ENCODE data around the gene ADGRG2. TPM values are rescaled to one million over a fixed set of nuclear protein-coding genes. Genes with fewer than 3 reads are reported as not detected.

The ADGRG2 gene
- total RNA-seq, 4 donors from 2014 or later: 0.83 to 2.7 (median 2.1) TPM

DNA sequence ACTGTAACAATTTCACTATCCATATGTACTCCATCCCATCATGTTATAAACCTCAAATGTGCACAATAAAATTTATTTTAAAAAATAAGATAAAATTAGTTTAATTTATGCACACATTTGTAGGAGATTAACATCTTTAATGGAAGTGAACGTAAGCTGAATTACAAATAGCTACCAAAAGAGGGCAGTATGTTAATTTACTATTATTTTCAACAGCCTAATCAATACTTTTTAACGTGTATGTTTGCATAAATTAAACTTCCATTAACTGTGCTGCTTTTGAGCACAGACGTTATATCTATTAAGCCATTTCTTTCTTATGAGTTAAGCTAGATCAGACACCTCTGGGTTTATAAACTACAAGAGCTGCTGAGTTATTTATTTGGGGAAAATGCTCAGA lies 81.9 kb downstream of the ADGRG2 start:
- no peak overlapping the region for H3K4me3 ChIP-seq
- no peaks in the 10 kb centered on the region for H3K36me3 ChIP-seq
- no peak overlapping the region for H3K27ac ChIP-seq (replicated peaks in 1 of 4)
- no peaks in the 10 kb centered on the region for H3K9me3 ChIP-seq
- no peak for DNase-seq (ENCODE audit: extremely low spot score)
- no peaks in the 10 kb centered on the region for H3K27me3 ChIP-seq
- H3K4me1 ChIP-seq: no peaks in the 10 kb centered on the region
- intact Hi-C loops (cut with DNase I): no loop called here
- WGBS: 29% methylated on average over 3 of the region's 3 CpGs
- TF ChIP-seq, protein P1, sequence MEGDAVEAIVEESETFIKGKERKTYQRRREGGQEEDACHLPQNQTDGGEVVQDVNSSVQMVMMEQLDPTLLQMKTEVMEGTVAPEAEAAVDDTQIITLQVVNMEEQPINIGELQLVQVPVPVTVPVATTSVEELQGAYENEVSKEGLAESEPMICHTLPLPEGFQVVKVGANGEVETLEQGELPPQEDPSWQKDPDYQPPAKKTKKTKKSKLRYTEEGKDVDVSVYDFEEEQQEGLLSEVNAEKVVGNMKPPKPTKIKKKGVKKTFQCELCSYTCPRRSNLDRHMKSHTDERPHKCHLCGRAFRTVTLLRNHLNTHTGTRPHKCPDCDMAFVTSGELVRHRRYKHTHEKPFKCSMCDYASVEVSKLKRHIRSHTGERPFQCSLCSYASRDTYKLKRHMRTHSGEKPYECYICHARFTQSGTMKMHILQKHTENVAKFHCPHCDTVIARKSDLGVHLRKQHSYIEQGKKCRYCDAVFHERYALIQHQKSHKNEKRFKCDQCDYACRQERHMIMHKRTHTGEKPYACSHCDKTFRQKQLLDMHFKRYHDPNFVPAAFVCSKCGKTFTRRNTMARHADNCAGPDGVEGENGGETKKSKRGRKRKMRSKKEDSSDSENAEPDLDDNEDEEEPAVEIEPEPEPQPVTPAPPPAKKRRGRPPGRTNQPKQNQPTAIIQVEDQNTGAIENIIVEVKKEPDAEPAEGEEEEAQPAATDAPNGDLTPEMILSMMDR (IDR thresholded peaks at IDR 0.05): peak in 2 of 3 experiments; percentile 13 to 24
- no peak for TF ChIP-seq POLR2A (IDR thresholded peaks at IDR 0.05; ENCODE audit: low read depth)
- no peak for TF ChIP-seq POLR2AphosphoS5 (IDR thresholded peaks at IDR 0.05)
- TF ChIP-seq EP300 (IDR thresholded peaks at IDR 0.05): no peak

DNA sequence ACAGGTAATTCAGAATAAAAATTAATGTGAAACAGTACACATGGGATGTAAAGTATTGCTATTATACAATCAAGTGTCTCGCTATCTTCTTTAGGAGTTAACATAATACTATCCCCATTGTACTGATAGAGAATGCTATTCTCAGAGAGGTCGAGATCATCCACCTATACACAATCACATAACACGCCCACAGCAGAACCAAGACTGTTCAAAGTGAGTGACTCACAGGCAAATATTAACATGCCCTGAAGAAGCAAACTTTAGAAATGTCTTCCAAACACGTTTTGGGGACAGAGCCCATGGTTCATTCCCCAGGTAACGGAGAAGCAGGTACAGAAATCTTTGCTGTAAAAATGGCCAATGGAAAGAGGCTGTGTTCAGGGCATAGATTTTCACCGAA lies 88.2 kb downstream of the ADGRG2 start:
- intact Hi-C loops (cut with DNase I): no loop called here
- Histone ChIP-seq H3K9me3 (no peaks in the 10 kb centered on the region), H3K27ac (replicated peaks in 1 of 4) (no peak overlapping the region), H3K27me3 (no peaks in the 10 kb centered on the region), H3K4me1 (no peaks in the 10 kb centered on the region), H3K4me3 (no peak overlapping the region), H3K36me3 (no peaks in the 10 kb centered on the region)
- TF ChIP-seq POLR2AphosphoS5 (IDR thresholded peaks at IDR 0.05) (no peak), EP300 (IDR thresholded peaks at IDR 0.05) (no peak), POLR2A (IDR thresholded peaks at IDR 0.05; ENCODE audit: low read depth) (no peak)
- TF ChIP-seq, protein P1 (IDR thresholded peaks at IDR 0.05): no peak
- DNase-seq (ENCODE audit: extremely low spot score): no peak
- 80% methylated on average over 6 of the region's 6 CpGs for WGBS

GRCh38 chrX:19030805-19031204 lies 91.5 kb downstream of the ADGRG2 start:
- TF ChIP-seq, protein P1 (IDR thresholded peaks at IDR 0.05): no peak
- TF ChIP-seq EP300 (IDR thresholded peaks at IDR 0.05) (no peak), POLR2AphosphoS5 (IDR thresholded peaks at IDR 0.05) (no peak), POLR2A (IDR thresholded peaks at IDR 0.05; ENCODE audit: low read depth) (no peak)
- Histone ChIP-seq H3K9me3 (no peaks in the 10 kb centered on the region), H3K27ac (replicated peaks in 1 of 4) (no peak overlapping the region), H3K27me3 (no peaks in the 10 kb centered on the region), H3K4me1 (no peaks in the 10 kb centered on the region), H3K4me3 (no peak overlapping the region), H3K36me3 (no peaks in the 10 kb centered on the region)
- WGBS: 80% methylated on average over 3 of the region's 3 CpGs
- DNase-seq (ENCODE audit: extremely low spot score): no peak
- intact Hi-C loops (cut with DNase I): no loop called here

- Histone ChIP-seq H3K27me3 (no peaks in the 10 kb centered on the region), H3K4me1 (no peaks in the 10 kb centered on the region), H3K36me3 (no peaks in the 10 kb centered on the region), H3K4me3 (no peak overlapping the region), H3K27ac (replicated peaks in 1 of 4) (no peak overlapping the region), H3K9me3 (no peaks in the 10 kb centered on the region)
- DNase-seq (ENCODE audit: extremely low spot score): no peak
- intact Hi-C loops (cut with DNase I): no loop called here
- WGBS: 78% methylated on average over 6 of the region's 6 CpGs
- no peak for TF ChIP-seq EP300 (IDR thresholded peaks at IDR 0.05)
- TF ChIP-seq, protein P1 (IDR thresholded peaks at IDR 0.05): no peak
Observed at GRCh38 chrX:19028560-19028959, 93.7 kb downstream of the ADGRG2 start.

- no peak for DNase-seq (ENCODE audit: extremely low spot score)
- intact Hi-C loops (cut with DNase I): no loop called here
- TF ChIP-seq EP300 (IDR thresholded peaks at IDR 0.05): no peak
- TF ChIP-seq, protein P1 (IDR thresholded peaks at IDR 0.05): no peak
- TF ChIP-seq POLR2A (IDR thresholded peaks at IDR 0.05; ENCODE audit: low read depth): no peak
- no peak for TF ChIP-seq POLR2AphosphoS5 (IDR thresholded peaks at IDR 0.05)
- Histone ChIP-seq H3K27me3 (no peaks in the 10 kb centered on the region), H3K36me3 (no peaks in the 10 kb centered on the region), H3K9me3 (no peaks in the 10 kb centered on the region), H3K4me1 (no peaks in the 10 kb centered on the region), H3K4me3 (no peak overlapping the region), H3K27ac (replicated peaks in 1 of 4) (no peak overlapping the region)
- WGBS: 80% methylated on average over 4 of the region's 4 CpGs
Observed at GRCh38 chrX:19024366-19024765, 97.9 kb downstream of the ADGRG2 start.

All from esophagus muscularis mucosa (tissue), 4 donors.